GM12878 (cell line): Measurements from ENCODE around the gene BIRC5. TPM values are rescaled to one million over a fixed set of nuclear protein-coding genes. Genes with fewer than 3 reads are reported as not detected.

ENCODE experiments used
- ATAC-seq: fragments of 200-7000 bp; cut with Tn5 transposase; 3 replicates; pipeline ENCODE4 v1.9.1; 2020; ENCODE audit warnings: mild to moderate bottlenecking, moderate library complexity
- BruUV-seq: library from RNA; stranded (reverse); fragments of 400-500 nt; replicated peaks from 2 replicates; lab custom pipeline; 2021; lab: Mats Ljungman, UMichigan
- CTCF ChIA-PET: fragments of 300-600 bp; sonication (Branson Sonifier 250); formaldehyde crosslinking; extraction: SDS; loops from one replicate; lab custom pipeline; 2021; ENCODE audit warnings: inconsistent platforms; lab: Yijun Ruan, JAX
- POLR2A ChIA-PET: fragments of 350-600 bp; formaldehyde crosslinking; extraction: SDS; loops from one replicate; lab custom pipeline; 2021; ENCODE audit warnings: inconsistent platforms; lab: Charles Lee
- RAD21 ChIA-PET: fragments of 300-600 bp; sonication (Branson Sonifier 250); formaldehyde crosslinking; loops from one replicate; lab custom pipeline; 2023; ENCODE audit warnings: antibody characterized with exemption; ENCODE audit not compliant: unreplicated experiment; lab: Charles Lee
- SMC1A ChIA-PET: fragments of 300-600 bp; sonication (Branson Sonifier 250); formaldehyde crosslinking; loops from one replicate; lab custom pipeline; 2023; ENCODE audit not compliant: unreplicated experiment, uncharacterized antibody; lab: Charles Lee
- DNase-seq: peaks from one replicate; pipeline ENCODE4 v3.0.0-alpha.2; 2011; ENCODE audit warnings: low read depth, low spot score
- FAIRE-seq: peaks from 3 replicates; lab custom pipeline; 2011; peaks lifted over from hg19 to GRCh38; lab: Jason Lieb, UNC
- H2AFZ ChIP-seq: 2 replicates; pipeline ENCODE4 v1.6.0; 2011; ENCODE audit warnings: low read depth, low read length, control low read depth; ENCODE audit not compliant: control insufficient read depth
- H3K27ac ChIP-seq: 2 replicates; pipeline ENCODE4 v1.5.1; 2011; ENCODE audit warnings: control low read depth; ENCODE audit not compliant: control insufficient read depth, insufficient read depth
- H3K27me3 ChIP-seq, 2 experiments: replicated peaks in 1 of 2; 2 replicates each; pipeline versions ENCODE4 v1.6.0 to v1.6.1; 2011; ENCODE audit warnings: low read length in 1 of 2; ENCODE audit not compliant: control insufficient read depth in 2 of 2, insufficient read depth in 2 of 2
- H3K36me3 ChIP-seq, 2 experiments: 2 replicates each; pipeline ENCODE4 v1.5.1; 2011; ENCODE audit warnings: low read length in 1 of 2; ENCODE audit not compliant: control insufficient read depth in 2 of 2, insufficient read depth in 2 of 2
- H3K4me1 ChIP-seq: 2 replicates; pipeline ENCODE4 v1.6.1; 2011; ENCODE audit warnings: mild to moderate bottlenecking, low read length, moderate library complexity, mixed read lengths; ENCODE audit not compliant: control insufficient read depth, insufficient read depth
- H3K4me2 ChIP-seq: 2 replicates; pipeline ENCODE4 v1.6.0; 2011; ENCODE audit warnings: control low read depth; ENCODE audit not compliant: control insufficient read depth, insufficient read depth
- H3K4me3 ChIP-seq: fragments of 200-600 bp; sonication (generic); 2 replicates; pipeline ENCODE4 v1.5.1; 2016
- H3K79me2 ChIP-seq: 2 replicates; pipeline ENCODE4 v1.6.0; 2011; ENCODE audit warnings: low read length; ENCODE audit not compliant: control insufficient read depth, insufficient read depth
- H3K9ac ChIP-seq: 2 replicates; pipeline ENCODE4 v1.8.0; 2011; ENCODE audit warnings: low read length, control low read depth, mixed read lengths; ENCODE audit not compliant: control insufficient read depth, insufficient read depth
- H3K9me3 ChIP-seq: replicated peaks from 3 replicates; pipeline ENCODE4 v1.5.1; 2011; ENCODE audit warnings: mild to moderate bottlenecking, low read length; ENCODE audit not compliant: control insufficient read depth, insufficient read depth
- H4K20me1 ChIP-seq: 2 replicates; pipeline ENCODE4 v1.6.0; 2011; ENCODE audit not compliant: control insufficient read depth, insufficient read depth
- BRCA1 ChIP-seq: IDR thresholded peaks from 2 replicates; pipeline ENCODE4 v1.6.1; 2011; ENCODE audit warnings: low read depth, low read length, improper control_type of control experiment
- CBX5 ChIP-seq: sonication (generic); IDR thresholded peaks from 2 replicates; pipeline ENCODE4 v1.6.1; 2016; ENCODE audit warnings: low read depth, moderate library complexity, mild to moderate bottlenecking, inconsistent platforms
- CEBPZ ChIP-seq: fragments of 150-350 bp; IDR thresholded peaks from 2 replicates; pipeline ENCODE4 v1.6.1; 2016; ENCODE audit warnings: low read depth, low read length
- CHD1 ChIP-seq: IDR thresholded peaks from 2 replicates; pipeline ENCODE4 v1.6.1; 2012; ENCODE audit warnings: low read depth, low read length, improper control_type of control experiment
- CREM ChIP-seq: IDR thresholded peaks from 2 replicates; pipeline ENCODE4 v1.6.1; 2014; ENCODE audit warnings: antibody characterized with exemption, low read depth
- CUX1 ChIP-seq: IDR thresholded peaks from 2 replicates; pipeline ENCODE4 v1.6.1; 2012; ENCODE audit warnings: improper control_type of control experiment, low read depth, low read length; ENCODE audit not compliant: insufficient replicate concordance
- ESRRA ChIP-seq: IDR thresholded peaks from 2 replicates; pipeline ENCODE4 v1.6.1; 2012; ENCODE audit warnings: mild to moderate bottlenecking, low read length, improper control_type of control experiment
- FOXM1 ChIP-seq: IDR thresholded peaks from 2 replicates; pipeline ENCODE4 v1.6.1; 2012; ENCODE audit warnings: low read depth, mild to moderate bottlenecking, inconsistent platforms, low read length, moderate library complexity
- GABPA ChIP-seq: IDR thresholded peaks from 2 replicates; pipeline ENCODE4 v1.6.1; 2014; ENCODE audit warnings: antibody characterized with exemption, low read depth, mild to moderate bottlenecking, inconsistent platforms
- IKZF2 ChIP-seq, 2 experiments: fragments of 450-650 bp; IDR thresholded peaks; 2 replicates each; pipeline ENCODE4 v1.6.1; 2017; ENCODE audit warnings: mild to moderate bottlenecking in 2 of 2, moderate library complexity in 2 of 2
- MAX ChIP-seq: IDR thresholded peaks from 2 replicates; pipeline ENCODE4 v1.6.1; 2012; ENCODE audit warnings: low read depth, low read length, improper control_type of control experiment
- MTA2 ChIP-seq: fragments of 450-650 bp; IDR thresholded peaks from 2 replicates; pipeline ENCODE4 v1.6.1; 2016; ENCODE audit warnings: low read depth, mild to moderate bottlenecking, moderate library complexity
- MXI1 ChIP-seq: fragments of 150-350 bp; IDR thresholded peaks from 2 replicates; pipeline ENCODE4 v1.6.1; 2011; ENCODE audit warnings: low read depth, mild to moderate bottlenecking, inconsistent platforms, low read length, improper control_type of control experiment
- NR2C2 ChIP-seq: IDR thresholded peaks from 2 replicates; pipeline ENCODE4 v1.6.1; 2011; ENCODE audit warnings: borderline replicate concordance, low read depth; ENCODE audit not compliant: control insufficient read depth, insufficient read length
- RUNX3 ChIP-seq: IDR thresholded peaks from 2 replicates; pipeline ENCODE4 v1.6.1; 2012; ENCODE audit warnings: low read length, inconsistent platforms
- STAT1 ChIP-seq: fragments of 450-650 bp; conservative IDR thresholded peaks from 2 replicates; pipeline ENCODE4 v1.6.1; 2014; ENCODE audit warnings: antibody characterized with exemption, mild to moderate bottlenecking
- USF1 ChIP-seq: IDR thresholded peaks from 2 replicates; pipeline ENCODE4 v1.6.1; 2011; ENCODE audit warnings: borderline replicate concordance, low read depth, mild to moderate bottlenecking, moderate library complexity, mixed read lengths, low read length; ENCODE audit not compliant: insufficient read depth; ENCODE audit errors: extremely low read length
- WGBS: methylation state at CpG from one replicate; pipeline ENCODE4 v1.1.6; 2016; ENCODE audit warnings: low lambda C conversion rate; ENCODE audit not compliant: insufficient replicate concordance, insufficient coverage; ENCODE audit errors: missing lambda C conversion rate; 5-methylcytosine and 5-hydroxymethylcytosine counted together
- in situ Hi-C: fragments of 300-500 bp; cut with MboI; formaldehyde crosslinking; loops from 9 replicates; pipeline ENCODE4 v1.14.3; 2018; ENCODE audit warnings: mixed read lengths
- intact Hi-C: fragments of 100-400 bp; cut with micrococcal nuclease; formaldehyde crosslinking; loops from one replicate; pipeline ENCODE4 v1.14.2; 2022; ENCODE audit not compliant: unreplicated experiment
- polyA plus RNA-seq, 11 experiments: library from polyadenylated mRNA; depleted of rRNA in 4 of 11; unstranded in 6 of 11; stranded (reverse) in 5 of 11; fragments of >200 nt; fragmentation: Nextera tagmentation in 4 of 11; fragmentation: Illumina TruSeq in 1 of 11; extraction: Ambion mirVana in 4 of 11; extraction: Trizol in 1 of 11; gene quantifications; 1 replicate in 1 of 11; 2 replicates in 10 of 11; pipeline versions ENCODE4 v1.2.1 to v1.2.3, GENCODE V29; 2011 to 2016; ENCODE audit warnings: inconsistent platforms in 2 of 11, missing spikeins in 2 of 11, low read depth in 1 of 11
- total RNA-seq, 4 experiments: library from RNA; depleted of rRNA in 3 of 4; stranded (reverse); fragments of >200 nt in 3 of 4; fragmentation: Illumina TruSeq in 1 of 4; extraction: Trizol in 1 of 4; gene quantifications; 2 replicates each; pipeline versions ENCODE4 v1.2.1 to v1.2.3, GENCODE V29; 2013 to 2021

BIRC5 gene
- total and polyA plus RNA-seq, 10 of the 15 experiments (the other 5 are each of a cell fraction or from before 2014, with no cell fraction given), result 41.0 to 175 (median 90.8) TPM

DNA sequence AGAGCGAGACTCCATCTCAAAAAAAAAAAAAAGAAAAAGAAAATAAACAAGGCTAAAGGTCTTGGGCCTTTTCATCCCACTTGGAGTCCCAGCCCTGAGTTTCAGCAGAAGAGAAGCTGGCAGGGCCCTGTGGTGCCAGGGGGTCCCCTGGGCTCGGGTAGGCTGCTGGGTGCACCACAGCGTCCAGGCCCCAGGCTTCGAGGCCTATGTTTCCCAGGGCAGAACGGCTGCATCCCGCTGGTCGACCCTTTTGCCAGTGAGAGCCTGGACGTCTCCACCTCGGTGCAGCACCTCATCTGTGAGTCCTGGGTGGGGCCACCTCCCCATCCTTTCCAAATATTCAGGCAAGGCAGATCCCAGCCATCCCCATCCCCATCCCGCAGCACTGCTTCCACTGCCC lies 19.6 kb downstream of the BIRC5 start:
- ATAC-seq, result no peak
- DNase-seq, result no peak
- no peak overlapping the region for H3K4me3 ChIP-seq
- ChIA-PET SMC1A (no interaction called here), POLR2A (no interaction called here), CTCF (no interaction called here), RAD21 (no interaction called here)
- no peaks in the 10 kb centered on the region for H4K20me1 ChIP-seq
- in situ Hi-C loops, result no loop called here
- H3K9ac ChIP-seq, result no peak overlapping the region
- peaks cover 6 to 9% of the 10 kb centered on the region in 2 experiments; a peak in 3 of 4 replicates for H3K27me3 ChIP-seq
- FAIRE-seq, result no peak
- BruUV-seq, result no TSS peak
- 49% methylated on average over 9 of the region's 10 CpGs for WGBS
- intact Hi-C loops, result no loop called here
- peaks cover 2% of the 10 kb centered on the region; the same call in 1 of the 2 replicates for H3K4me1 ChIP-seq
- no peaks in the 10 kb centered on the region for H3K36me3 ChIP-seq
- no peaks in the 10 kb centered on the region for H3K79me2 ChIP-seq
- no peak overlapping the region for H3K4me2 ChIP-seq
- no peaks in the 10 kb centered on the region for H3K9me3 ChIP-seq
- H3K27ac ChIP-seq, result no peak overlapping the region
- no peak overlapping the region for H2AFZ ChIP-seq
- TF ChIP-seq RUNX3 (no peak), FOXM1 (no peak), CREM (no peak), STAT1 (no peak), GABPA (no peak), MTA2 (no peak), BRCA1 (no peak), ESRRA (no peak), CBX5 (no peak), IKZF2 (IDR thresholded peaks at IDR 0.05) (no peak), CUX1 (no peak), CEBPZ (no peak), MXI1 (no peak), CHD1 (no peak), MAX (no peak), NR2C2 (no peak), USF1 (no peak)
